ENCODE measurements around the gene FOXJ3. TPM values are rescaled to one million over a fixed set of nuclear protein-coding genes. Genes with fewer than 3 reads are reported as not detected.

The FOXJ3 gene
- total and polyA plus RNA-seq, 2 donors (not counting 1 experiment from before 2014, with no cell fraction given): 15.4 to 76.4 TPM

- no peaks in the 10 kb centered on the region for H3K4me1 ChIP-seq (ENCODE audit: control insufficient read depth in 2 of 2, insufficient read depth in 2 of 2, low read length in 2 of 2)
- no peaks in the 10 kb centered on the region for H4K20me1 ChIP-seq (ENCODE audit: control insufficient read depth, insufficient read depth, low read length, poor library complexity, severe bottlenecking)
- POLR2A ChIA-PET: no interaction called here
- intact Hi-C loops (cut with micrococcal nuclease): no loop called here
- DNase-seq: no peak
- H3K9ac ChIP-seq (ENCODE audit: low read length): no peak overlapping the region
- Mint-ChIP-seq H3K27me3 (peaks cover 25% of the 10 kb centered on the region), H3K9me3 (ENCODE audit: insufficient read depth) (no peaks in the 10 kb centered on the region), H3K4me3 (no peak overlapping the region), H3K4me1 (no peaks in the 10 kb centered on the region), H3K27ac (no peak overlapping the region)
- TF ChIP-seq EZH2 (IDR thresholded peaks at IDR 0.05; ENCODE audit: borderline replicate concordance, insufficient read depth, low read depth, low read length, poor library complexity, severe bottlenecking) (no peak), CTCF (IDR thresholded peaks at IDR 0.05) (no peak)
- no CpG with 5 or more reads among the region's 3 CpGs for WGBS (ENCODE audit: insufficient coverage)
- no peak overlapping the region for H2AFZ ChIP-seq (ENCODE audit: insufficient read depth, low read depth, low read length, poor library complexity, severe bottlenecking)
- no peaks in the 10 kb centered on the region for H3K36me3 ChIP-seq (replicated peaks in 1 of 2; ENCODE audit: control extremely low read depth in 1 of 2, control insufficient read depth in 1 of 2, extremely low read depth in 1 of 2, insufficient read depth in 2 of 2, low read length in 1 of 2)
- no peak overlapping the region for H3K4me3 ChIP-seq (ENCODE audit: control extremely low read depth in 1 of 5, extremely low read depth in 1 of 5, insufficient read depth in 1 of 5, low read depth in 2 of 5, low read length in 4 of 5)
- CTCF ChIA-PET: no interaction called here
- H3K9me3 ChIP-seq (ENCODE audit: control extremely low read depth in 1 of 3, control insufficient read depth in 2 of 3, insufficient read depth in 1 of 3, low read length in 2 of 3): no peaks in the 10 kb centered on the region
- no peak for ATAC-seq (ENCODE audit: low read depth)
- H3K27me3 ChIP-seq (replicated peaks in 1 of 4; ENCODE audit: control extremely low read depth in 1 of 4, control insufficient read depth in 3 of 4, insufficient read depth in 4 of 4, low read length in 3 of 4): peaks cover 0 to 1% (median 0%) of the 10 kb centered on the region in 4 experiments
- H3K79me2 ChIP-seq (ENCODE audit: control insufficient read depth, insufficient read depth, low read length): no peaks in the 10 kb centered on the region
- no peak overlapping the region for H3K27ac ChIP-seq (ENCODE audit: low read length in 2 of 2)
- H3K4me2 ChIP-seq (replicated peaks; ENCODE audit: low read depth, low read length, poor library complexity, severe bottlenecking): no peak overlapping the region
These were observed 195.6 kb downstream of the FOXJ3 start for GRCh38 chr1:42139444-42139843.

GRCh38 chr1:42138586-42138985, 196.4 kb downstream of the FOXJ3 start:
- H4K20me1 ChIP-seq (ENCODE audit: control insufficient read depth, insufficient read depth, low read length, poor library complexity, severe bottlenecking): no peaks in the 10 kb centered on the region
- H3K4me1 Mint-ChIP-seq: no peaks in the 10 kb centered on the region
- no peaks in the 10 kb centered on the region for H3K79me2 ChIP-seq (ENCODE audit: control insufficient read depth, insufficient read depth, low read length)
- peaks cover 25% of the 10 kb centered on the region for H3K27me3 Mint-ChIP-seq
- no peak overlapping the region for H3K4me3 ChIP-seq (ENCODE audit: control extremely low read depth in 1 of 5, extremely low read depth in 1 of 5, insufficient read depth in 1 of 5, low read depth in 2 of 5, low read length in 4 of 5)
- H3K9me3 Mint-ChIP-seq (ENCODE audit: insufficient read depth): no peaks in the 10 kb centered on the region
- H3K27ac ChIP-seq (ENCODE audit: low read length in 2 of 2): no peak overlapping the region
- H3K4me3 Mint-ChIP-seq: no peak overlapping the region
- H3K36me3 ChIP-seq (replicated peaks in 1 of 2; ENCODE audit: control extremely low read depth in 1 of 2, control insufficient read depth in 1 of 2, extremely low read depth in 1 of 2, insufficient read depth in 2 of 2, low read length in 1 of 2): no peaks in the 10 kb centered on the region
- no peak overlapping the region for H3K27ac Mint-ChIP-seq
- ATAC-seq (ENCODE audit: low read depth) (no peak), DNase-seq (no peak)
- no peak overlapping the region for H3K9ac ChIP-seq (ENCODE audit: low read length)
- H3K4me2 ChIP-seq (replicated peaks; ENCODE audit: low read depth, low read length, poor library complexity, severe bottlenecking): no peak overlapping the region
- TF ChIP-seq CTCF (IDR thresholded peaks at IDR 0.05): no peak
- POLR2A ChIA-PET: no interaction called here
- no peaks in the 10 kb centered on the region for H3K4me1 ChIP-seq (ENCODE audit: control insufficient read depth in 2 of 2, insufficient read depth in 2 of 2, low read length in 2 of 2)
- intact Hi-C loops (cut with micrococcal nuclease): no loop called here
- CTCF ChIA-PET: interaction anchor here (2.0 kb wide), 1 partner anchor 36 kb away, joined by 6 read pairs; no protein-coding TSS in a partner anchor
- no peaks in the 10 kb centered on the region for H3K9me3 ChIP-seq (ENCODE audit: control extremely low read depth in 1 of 3, control insufficient read depth in 2 of 3, insufficient read depth in 1 of 3, low read length in 2 of 3)
- H2AFZ ChIP-seq (ENCODE audit: insufficient read depth, low read depth, low read length, poor library complexity, severe bottlenecking): no peak overlapping the region
- no peaks in the 10 kb centered on the region for H3K27me3 ChIP-seq (replicated peaks in 1 of 4; ENCODE audit: control extremely low read depth in 1 of 4, control insufficient read depth in 3 of 4, insufficient read depth in 4 of 4, low read length in 3 of 4)
- WGBS (ENCODE audit: insufficient coverage): no CpG with 5 or more reads among the region's 4 CpGs
